Activated T-cell treated with anti-CD3 and anti-CD28 coated beads, Interleukin-2, amount 50 U/mL, for 72 hours (primary cell): ENCODE data around the gene EXOC6. TPM values are rescaled to one million over a fixed set of nuclear protein-coding genes. Genes with fewer than 3 reads are reported as not detected.

Experiments
- ATAC-seq, 2 donors: fragments of 150-1000 bp; cut with Tn5 transposase; replicated peaks in 1 of 2; 2 replicates each; pipeline ENCODE4 v1.10.0; 2021; ENCODE audit warnings: moderate library complexity in 2 of 2, mild to moderate bottlenecking in 1 of 2
- DNase-seq, 2 donors: peaks; one replicate each; pipeline ENCODE4 v3.0.0; 2021 to 2022; ENCODE audit warnings: mixed read lengths in 1 of 2
- H3K27ac Mint-ChIP-seq: one replicate; pipeline ENCODE4 v1.8.0; 2022; ENCODE audit warnings: mild to moderate bottlenecking, moderate library complexity, mixed read lengths
- H3K27me3 Mint-ChIP-seq: one replicate; pipeline ENCODE4 v1.8.0; 2022; ENCODE audit warnings: low read depth, mixed read lengths
- H3K36me3 Mint-ChIP-seq, 2 donors: one replicate each; pipeline ENCODE4 v1.8.0; 2022; ENCODE audit warnings: mixed read lengths in 2 of 2, mild to moderate bottlenecking in 1 of 2; ENCODE audit not compliant: insufficient read depth in 2 of 2
- H3K4me1 Mint-ChIP-seq: one replicate; pipeline ENCODE4 v1.8.0; 2022; ENCODE audit warnings: low read depth, mixed read lengths
- H3K4me3 Mint-ChIP-seq, 2 donors: one replicate each; pipeline ENCODE4 v1.8.0; 2022; ENCODE audit warnings: mild to moderate bottlenecking in 2 of 2, mixed read lengths in 2 of 2, moderate library complexity in 2 of 2
- H3K9me3 Mint-ChIP-seq, 2 donors: one replicate each; pipeline ENCODE4 v1.8.0; 2022; ENCODE audit warnings: mixed read lengths in 2 of 2
- total RNA-seq, 2 donors: library from RNA; stranded (reverse); gene quantifications; one replicate each; pipeline ENCODE4 v1.2.3, GENCODE V29; 2022

Gene EXOC6
- 10 to 100 TPM in 1 of 2 donors, 1 to 10 TPM in 1; 9.2 to 12.6 TPM for total RNA-seq

GRCh38 chr10:92848441-92849233 is at the start of gene EXOC6:
TSS of gene EXOC6 (plus strand) at chr10:92848520. CDS start at chr10:92848534, 14 bp downstream.
- Mint-ChIP-seq H3K4me1 (peaks cover 38% of the 10 kb centered on the region), H3K4me3 (peak within 1 kb of the TSS; percentile 84 to 89), H3K9me3 (no peaks in the 10 kb centered on the region), H3K36me3 (peaks cover 0 to 4% of the 10 kb centered on the region in 2 donors), H3K27me3 (no peaks in the 10 kb centered on the region), H3K27ac (peak within 1 kb of the TSS; percentile 80)
- ATAC-seq (peak; percentile 85 to 87), DNase-seq (peak; percentile 85 to 86)

GRCh38 chr10:92799568-92799967 is 48.8 kb upstream of the EXOC6 start:
- Mint-ChIP-seq H3K4me3 (no peak overlapping the region), H3K27ac (no peak overlapping the region), H3K9me3 (no peaks in the 10 kb centered on the region), H3K36me3 (no peaks in the 10 kb centered on the region), H3K27me3 (no peaks in the 10 kb centered on the region), H3K4me1 (peaks cover 4% of the 10 kb centered on the region)
- ATAC-seq: no peak
- no peak for DNase-seq

GRCh38 chr10:92800134-92800733 is 48.1 kb upstream of the EXOC6 start:
- H3K27ac Mint-ChIP-seq: no peak overlapping the region
- H3K4me3 Mint-ChIP-seq: no peak overlapping the region
- H3K36me3 Mint-ChIP-seq: no peaks in the 10 kb centered on the region
- no peaks in the 10 kb centered on the region for H3K27me3 Mint-ChIP-seq
- no peaks in the 10 kb centered on the region for H3K9me3 Mint-ChIP-seq
- ATAC-seq (no peak), DNase-seq (no peak)
- H3K4me1 Mint-ChIP-seq: peaks cover 4% of the 10 kb centered on the region

GRCh38 chr10:92801978-92802872 is 46.1 kb upstream of the EXOC6 start:
- Mint-ChIP-seq H3K4me1 (peaks cover 4% of the 10 kb centered on the region), H3K9me3 (no peaks in the 10 kb centered on the region), H3K36me3 (no peaks in the 10 kb centered on the region), H3K27me3 (no peaks in the 10 kb centered on the region), H3K27ac (no peak overlapping the region), H3K4me3 (no peak overlapping the region)
- ATAC-seq (no peak), DNase-seq (no peak)

GRCh38 chr10:92809840-92810239 is 38.5 kb upstream of the EXOC6 start:
- H3K4me1 Mint-ChIP-seq: no peaks in the 10 kb centered on the region
- H3K27me3 Mint-ChIP-seq: no peaks in the 10 kb centered on the region
- H3K27ac Mint-ChIP-seq: no peak overlapping the region
- ATAC-seq (no peak), DNase-seq (no peak)
- H3K4me3 Mint-ChIP-seq: no peak overlapping the region
- no peaks in the 10 kb centered on the region for H3K9me3 Mint-ChIP-seq
- no peaks in the 10 kb centered on the region for H3K36me3 Mint-ChIP-seq

GRCh38 chr10:92810934-92811532 is 37.3 kb upstream of the EXOC6 start:
- Mint-ChIP-seq H3K9me3 (no peaks in the 10 kb centered on the region), H3K27ac (no peak overlapping the region), H3K27me3 (no peaks in the 10 kb centered on the region), H3K4me3 (no peak overlapping the region), H3K4me1 (no peaks in the 10 kb centered on the region), H3K36me3 (no peaks in the 10 kb centered on the region)
- ATAC-seq: no peak
- DNase-seq: no peak

GRCh38 chr10:92811986-92812385 is 36.3 kb upstream of the EXOC6 start:
- Mint-ChIP-seq H3K4me1 (no peaks in the 10 kb centered on the region), H3K36me3 (no peaks in the 10 kb centered on the region), H3K27ac (no peak overlapping the region), H3K27me3 (peaks cover 4% of the 10 kb centered on the region), H3K9me3 (no peaks in the 10 kb centered on the region), H3K4me3 (no peak overlapping the region)
- ATAC-seq (no peak), DNase-seq (no peak)

- peaks cover 8% of the 10 kb centered on the region for H3K27me3 Mint-ChIP-seq
- DNase-seq (no peak), ATAC-seq (no peak)
- H3K36me3 Mint-ChIP-seq: no peaks in the 10 kb centered on the region
- H3K27ac Mint-ChIP-seq: no peak overlapping the region
- H3K9me3 Mint-ChIP-seq: no peaks in the 10 kb centered on the region
- H3K4me1 Mint-ChIP-seq: no peaks in the 10 kb centered on the region
- H3K4me3 Mint-ChIP-seq: no peak overlapping the region
These were observed 34.3 kb upstream of the EXOC6 start for GRCh38 chr10:92813979-92814378.

- Mint-ChIP-seq H3K27me3 (peaks cover 8% of the 10 kb centered on the region), H3K27ac (no peak overlapping the region), H3K9me3 (no peaks in the 10 kb centered on the region), H3K4me1 (no peaks in the 10 kb centered on the region), H3K36me3 (no peaks in the 10 kb centered on the region), H3K4me3 (no peak overlapping the region)
- DNase-seq (no peak), ATAC-seq (no peak)
These were observed 33.5 kb upstream of the EXOC6 start for GRCh38 chr10:92814790-92815189.

GRCh38 chr10:92816091-92816531 is 32.2 kb upstream of the EXOC6 start:
- Mint-ChIP-seq H3K27me3 (peaks cover 8% of the 10 kb centered on the region), H3K36me3 (no peaks in the 10 kb centered on the region), H3K9me3 (no peaks in the 10 kb centered on the region), H3K27ac (no peak overlapping the region), H3K4me3 (no peak overlapping the region), H3K4me1 (no peaks in the 10 kb centered on the region)
- ATAC-seq: no peak
- DNase-seq: no peak

GRCh38 chr10:92822060-92822634 is 26.2 kb upstream of the EXOC6 start:
- H3K36me3 Mint-ChIP-seq: no peaks in the 10 kb centered on the region
- ATAC-seq (no peak), DNase-seq (no peak)
- no peaks in the 10 kb centered on the region for H3K9me3 Mint-ChIP-seq
- H3K27me3 Mint-ChIP-seq: peaks cover 2% of the 10 kb centered on the region
- peaks cover 14% of the 10 kb centered on the region for H3K4me1 Mint-ChIP-seq
- H3K4me3 Mint-ChIP-seq: no peak overlapping the region
- H3K27ac Mint-ChIP-seq: no peak overlapping the region

- no peak for ATAC-seq
These were observed 25.4 kb upstream of the EXOC6 start for GRCh38 chr10:92822964-92823363.

More at GRCh38 chr10:92822964-92823363, 25.4 kb upstream of the EXOC6 start:
- no peak overlapping the region for H3K27ac Mint-ChIP-seq
- no peaks in the 10 kb centered on the region for H3K9me3 Mint-ChIP-seq
- no peaks in the 10 kb centered on the region for H3K36me3 Mint-ChIP-seq
- H3K4me1 Mint-ChIP-seq: peaks cover 14% of the 10 kb centered on the region
- DNase-seq: no peak
- no peaks in the 10 kb centered on the region for H3K27me3 Mint-ChIP-seq
- no peak overlapping the region for H3K4me3 Mint-ChIP-seq
